HEK293T (cell line): ENCODE data around the gene CCNG2.

Source experiments
- BHLHE40 ChIP-seq: fragments of 450-650 bp; IDR thresholded peaks from 2 replicates; pipeline ENCODE4 v1.6.1; 2016; ENCODE audit warnings: mild to moderate bottlenecking, moderate library complexity, borderline replicate concordance
- FOXM1 ChIP-seq: fragments of 450-650 bp; IDR thresholded peaks from 2 replicates; pipeline ENCODE4 v1.6.1; 2017; ENCODE audit warnings: mild to moderate bottlenecking, borderline replicate concordance
- HDGF ChIP-seq: fragments of 450-650 bp; IDR thresholded peaks from 2 replicates; pipeline ENCODE4 v1.6.1; 2017; ENCODE audit warnings: antibody characterized with exemption, borderline replicate concordance
- SP1 ChIP-seq: fragments of 450-650 bp; IDR thresholded peaks from 2 replicates; pipeline ENCODE4 v1.6.1; 2017
- SUZ12 ChIP-seq: fragments of 450-650 bp; IDR thresholded peaks from 2 replicates; pipeline ENCODE4 v1.6.1; 2016; ENCODE audit warnings: mild to moderate bottlenecking

- TF ChIP-seq HDGF: no peak
- TF ChIP-seq BHLHE40: no peak
- no peak for TF ChIP-seq FOXM1
- TF ChIP-seq SUZ12: no peak
- no peak for TF ChIP-seq SP1
Measured at GRCh38 chr4:77199701-77200100, 42.7 kb downstream of the CCNG2 start.
